PC-3 (cell line): Measurements from ENCODE around the gene STAU1. TPM values are rescaled to one million over a fixed set of nuclear protein-coding genes. Genes with fewer than 3 reads are reported as not detected.

Experiments used
- ATAC-seq: fragments of 200-7000 bp; cut with Tn5 transposase; 2 replicates; pipeline ENCODE4 v1.9.1; 2020; ENCODE audit warnings: mild to moderate bottlenecking, moderate library complexity
- BruUV-seq: library from RNA; stranded (reverse); fragments of 400-500 nt; replicated peaks from 2 replicates; lab custom pipeline; 2021; lab: Mats Ljungman, UMichigan
- CTCF ChIA-PET: fragments of 300-600 bp; sonication (Branson Sonifier 250); formaldehyde crosslinking; loops from one replicate; lab custom pipeline; 2022; ENCODE audit warnings: antibody characterized with exemption; lab: Charles Lee
- POLR2A ChIA-PET: fragments of 300-600 bp; sonication (Branson Sonifier 250); formaldehyde crosslinking; loops from one replicate; lab custom pipeline; 2022; ENCODE audit warnings: antibody characterized with exemption; ENCODE audit not compliant: unreplicated experiment; lab: Charles Lee
- DNase-seq: peaks from one replicate; pipeline ENCODE4 v3.0.0-alpha.2; 2015
- H2AFZ ChIP-seq: fragments of 300-600 bp; sonication (generic); 2 replicates; pipeline ENCODE4 v1.6.0; 2016; ENCODE audit warnings: antibody characterized with exemption, low read length
- H3F3A ChIP-seq: fragments of 300-600 bp; sonication (generic); one replicate; pipeline ENCODE4 v1.6.0; 2017; ENCODE audit warnings: antibody characterized with exemption, low read length, control low read depth, mild to moderate bottlenecking; ENCODE audit not compliant: unreplicated experiment
- H3K27ac ChIP-seq: fragments of 300-600 bp; sonication (generic); 2 replicates; pipeline ENCODE4 v1.5.1; 2016; ENCODE audit warnings: mild to moderate bottlenecking, low read length
- H3K27me3 ChIP-seq: fragments of 300-600 bp; sonication (generic); 2 replicates; pipeline ENCODE4 v1.6.1; 2016; ENCODE audit warnings: low read length, mixed read lengths
- H3K36me3 ChIP-seq: fragments of 300-600 bp; sonication (generic); 2 replicates; pipeline ENCODE4 v1.6.1; 2016; ENCODE audit warnings: low read depth, mixed run types, low read length, mixed read lengths
- H3K4me1 ChIP-seq: fragments of 300-600 bp; sonication (generic); 2 replicates; pipeline ENCODE4 v1.5.1; 2016; ENCODE audit warnings: low read length; ENCODE audit not compliant: insufficient read depth
- H3K4me2 ChIP-seq: fragments of 300-600 bp; sonication (generic); 2 replicates; pipeline ENCODE4 v1.6.0; 2016; ENCODE audit warnings: low read length
- H3K4me3 ChIP-seq: fragments of 300-600 bp; sonication (generic); 2 replicates; pipeline ENCODE4 v1.5.1; 2016; ENCODE audit warnings: mild to moderate bottlenecking, low read length, mixed read lengths
- H3K79me2 ChIP-seq: fragments of 300-600 bp; sonication (generic); 2 replicates; pipeline ENCODE4 v1.6.1; 2017; ENCODE audit warnings: low read length, mixed read lengths
- H3K9ac ChIP-seq: fragments of 300-600 bp; sonication (generic); 2 replicates; pipeline ENCODE4 v1.6.0; 2016; ENCODE audit warnings: mild to moderate bottlenecking, low read length
- H3K9me2 ChIP-seq: fragments of 300-600 bp; sonication (generic); replicated peaks from 2 replicates; pipeline ENCODE4 v1.6.1; 2016; ENCODE audit warnings: mixed run types, low read length, mixed read lengths
- H3K9me3 ChIP-seq: fragments of 300-600 bp; sonication (generic); 2 replicates; pipeline ENCODE4 v1.6.1; 2016; ENCODE audit warnings: low read length, mixed read lengths
- H4K20me1 ChIP-seq: fragments of 300-600 bp; sonication (generic); 2 replicates; pipeline ENCODE4 v1.6.1; 2016; ENCODE audit warnings: low read length, mixed read lengths
- CTCF ChIP-seq: fragments of 300-600 bp; sonication (generic); conservative IDR thresholded peaks from 2 replicates; pipeline ENCODE4 v1.5.1; 2017; ENCODE audit warnings: antibody characterized with exemption, low read depth, mild to moderate bottlenecking, low read length
- EZH2 ChIP-seq: fragments of 300-600 bp; sonication (generic); IDR thresholded peaks from one replicate; pipeline ENCODE4 v1.6.1; 2017; ENCODE audit warnings: antibody characterized with exemption, mild to moderate bottlenecking, low read length; ENCODE audit not compliant: unreplicated experiment
- EZH2phosphoT487 ChIP-seq: fragments of 300-600 bp; sonication (generic); IDR thresholded peaks from 2 replicates; pipeline ENCODE4 v1.6.1; 2018; ENCODE audit warnings: mild to moderate bottlenecking, antibody characterized with exemption, low read length, borderline replicate concordance
- intact Hi-C: fragments of 100-400 bp; cut with micrococcal nuclease; formaldehyde crosslinking; loops from 2 replicates; pipeline ENCODE4 v1.9.0; 2023
- total RNA-seq: library from RNA; depleted of rRNA; stranded (reverse); fragments of >200 nt; gene quantifications from 2 replicates; pipeline ENCODE4 v1.2.3, GENCODE V29; 2014

Gene STAU1
- total RNA-seq, 1 experiment from 2014 or later = 87.8 TPM

- ChIA-PET POLR2A (no interaction called here), CTCF (no interaction called here)
- Histone ChIP-seq H3K27ac (no peak overlapping the region), H3K79me2 (peaks cover 63% of the 10 kb centered on the region), H3K9ac (no peak overlapping the region), H3K9me2 (no peaks in the 10 kb centered on the region), H3K27me3 (no peaks in the 10 kb centered on the region), H3F3A (no peaks in the 10 kb centered on the region), H3K4me2 (no peak overlapping the region), H3K4me3 (no peak overlapping the region), H3K36me3 (peaks cover 34% of the 10 kb centered on the region), H3K4me1 (peaks cover 15% of the 10 kb centered on the region), H2AFZ (no peak overlapping the region), H3K9me3 (no peaks in the 10 kb centered on the region), H4K20me1 (no peaks in the 10 kb centered on the region)
- DNase-seq (no peak), ATAC-seq (no peak)
- no TSS peak for BruUV-seq
- intact Hi-C loops = no loop called here
- no peak for TF ChIP-seq CTCF
- no peak for TF ChIP-seq EZH2phosphoT487
- TF ChIP-seq EZH2 = no peak
Measured at GRCh38 chr20:49163696-49164095, 24.4 kb downstream of the STAU1 start.

DNA sequence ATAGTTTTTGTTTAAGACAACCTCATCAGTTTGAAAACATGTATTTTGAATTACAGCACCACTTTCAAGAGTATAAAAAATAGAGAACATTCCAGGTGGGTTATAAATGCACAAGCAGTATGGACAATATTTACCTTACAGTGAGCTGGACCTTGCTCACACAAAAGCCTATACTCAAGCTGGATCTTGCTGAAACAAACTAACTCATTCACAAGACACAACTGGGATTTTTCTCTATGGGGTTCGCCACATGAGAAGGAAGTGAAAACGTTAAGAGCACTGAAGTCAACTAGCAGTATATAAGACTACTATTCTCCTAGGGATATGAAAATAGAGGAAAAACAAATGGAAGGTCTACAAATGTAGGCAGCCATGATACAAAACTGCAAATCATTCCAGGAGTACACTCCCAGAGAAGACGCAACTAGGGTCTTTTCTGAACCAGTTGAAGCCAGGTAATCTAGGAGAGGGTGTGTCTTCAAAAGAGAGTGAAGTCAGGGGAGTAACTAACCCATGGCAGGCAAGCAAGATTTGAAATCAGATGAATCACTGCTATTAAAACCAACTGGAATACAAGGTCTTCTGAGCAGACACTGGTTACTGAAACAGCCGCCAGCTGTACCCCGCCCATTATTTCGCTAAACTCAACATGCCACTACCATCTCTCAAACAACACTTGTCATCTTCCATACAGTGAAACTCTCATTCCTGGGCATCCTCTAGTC, 26.5 kb downstream of the STAU1 start:
- Histone ChIP-seq H3K27me3 (no peaks in the 10 kb centered on the region), H3K27ac (peak overlapping the region; percentile 62), H3K36me3 (peaks cover 37% of the 10 kb centered on the region), H3K9me2 (no peaks in the 10 kb centered on the region), H4K20me1 (no peaks in the 10 kb centered on the region), H3K9me3 (no peaks in the 10 kb centered on the region), H3K79me2 (peaks cover 44% of the 10 kb centered on the region), H3K4me3 (no peak overlapping the region), H2AFZ (no peak overlapping the region), H3F3A (no peaks in the 10 kb centered on the region), H3K9ac (no peak overlapping the region), H3K4me2 (peak overlapping the region; percentile 3; the same call in 1 of the 2 replicates), H3K4me1 (peaks cover 15% of the 10 kb centered on the region)
- POLR2A ChIA-PET = interaction anchor here (0.6 kb wide), 1 partner anchor 55 kb away, joined by 6 read pairs; no protein-coding TSS in a partner anchor
- peak; percentile 91 for ATAC-seq
- intact Hi-C loops = loop anchor here (2.0 kb wide), 1 partner anchor 25 kb away; no protein-coding TSS in a partner anchor
- peak; percentile 69 for DNase-seq
- BruUV-seq = no TSS peak
- TF ChIP-seq EZH2phosphoT487 (no peak), EZH2 (no peak), CTCF (no peak)
- CTCF ChIA-PET = interaction anchor here (1.0 kb wide), 1 partner anchor 85 kb away, joined by 3 read pairs; no protein-coding TSS in a partner anchor
